HG03460 (cell line): Measurements from ENCODE around the gene C1QTNF12.
"Not testable (repeated sequence)": the region's sequence is repeated elsewhere in the genome, so short reads cannot be mapped to it uniquely, and the experiment has no call there.

Source experiments
- ATAC-seq: cut with Tn5 transposase; IDR thresholded peaks from one replicate; pipeline ENCODE4 v1.9.1; 2021; ENCODE audit not compliant: unreplicated experiment

Gene C1QTNF12

DNA sequence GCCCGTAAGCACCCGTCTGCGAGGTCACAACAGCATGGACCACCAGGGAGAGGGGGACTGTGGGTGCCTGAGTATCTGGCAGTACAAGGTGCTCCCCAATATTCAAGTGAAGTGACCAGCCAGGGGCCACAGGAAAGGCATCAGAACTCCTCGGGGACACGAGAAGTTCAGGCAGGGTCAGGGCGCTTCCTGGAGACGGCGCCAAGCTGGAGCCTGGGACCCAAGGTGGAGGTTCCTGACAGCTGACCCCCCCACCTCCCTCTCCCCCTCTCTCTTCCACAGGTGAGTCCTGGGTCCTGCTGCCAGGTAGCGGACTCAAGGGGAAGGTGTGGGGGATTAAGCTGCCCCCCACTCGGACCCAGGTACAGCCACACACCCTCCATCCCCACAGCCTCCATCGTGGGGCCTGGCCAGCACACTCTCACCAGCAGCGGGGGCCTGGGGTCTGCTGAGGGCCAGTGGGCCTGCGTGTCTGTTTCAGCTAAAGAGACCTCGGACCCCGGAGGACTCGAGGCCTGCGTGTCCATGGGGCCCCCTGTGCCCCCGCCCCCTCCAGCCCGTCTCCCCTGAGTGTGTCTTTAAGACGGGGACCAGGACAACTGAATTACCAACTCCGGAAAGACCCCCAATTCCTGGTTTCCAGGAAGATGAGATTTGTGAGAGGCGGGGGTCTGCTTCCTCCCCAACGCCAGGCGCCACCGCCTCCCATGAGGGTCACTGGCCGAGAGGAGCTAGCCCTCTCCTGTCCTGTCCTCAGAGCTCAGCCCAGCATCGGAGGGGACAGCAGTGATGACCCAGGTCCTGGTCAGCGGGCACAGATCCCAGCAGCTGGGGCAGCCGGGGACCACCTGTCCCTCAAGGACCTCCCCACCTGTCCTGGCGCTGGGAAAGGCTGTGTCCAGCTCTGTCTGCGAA, 46.3 kb downstream of the C1QTNF12 start:
- ATAC-seq = no peak

DNA sequence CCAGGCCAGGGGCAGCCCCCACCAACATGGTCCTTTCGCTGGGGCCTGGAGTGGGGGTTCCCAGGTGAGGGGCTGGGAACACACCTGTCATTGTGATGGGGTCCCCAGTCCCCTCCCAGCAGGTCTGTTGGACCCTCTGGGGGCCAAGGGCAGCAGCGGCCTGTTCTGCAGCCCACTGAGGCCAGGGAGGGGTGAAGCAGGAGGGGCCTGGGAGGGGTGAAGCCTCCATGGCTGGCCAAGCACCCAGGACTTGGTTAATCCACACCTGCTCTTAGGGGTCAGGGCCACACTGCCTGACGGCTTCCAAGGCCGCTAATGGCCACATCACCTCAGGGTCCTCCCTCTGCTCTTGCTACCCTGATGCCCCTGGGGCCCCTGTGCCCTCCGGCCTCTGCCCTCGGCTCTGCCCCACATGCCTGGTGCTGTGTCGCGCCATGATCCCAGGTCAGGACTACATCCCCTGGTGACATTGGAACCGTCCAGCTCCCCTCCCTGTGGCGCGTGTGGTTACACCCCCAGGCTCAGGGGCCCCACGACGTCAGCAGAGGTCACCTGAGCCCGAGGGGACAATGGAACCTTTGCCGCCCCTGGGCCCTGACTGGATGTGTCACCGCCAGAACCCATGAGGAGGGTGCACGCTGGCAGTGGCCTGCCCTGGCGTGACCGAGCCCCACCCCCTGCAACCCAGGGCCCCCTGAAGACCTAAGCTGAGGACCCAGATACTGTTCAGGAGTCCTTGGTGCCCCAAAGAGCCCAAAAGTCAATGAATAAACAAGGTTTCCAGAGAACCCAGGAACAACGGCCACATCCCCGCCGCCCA, 47.2 kb downstream of the C1QTNF12 start:
- ATAC-seq = no peak

DNA sequence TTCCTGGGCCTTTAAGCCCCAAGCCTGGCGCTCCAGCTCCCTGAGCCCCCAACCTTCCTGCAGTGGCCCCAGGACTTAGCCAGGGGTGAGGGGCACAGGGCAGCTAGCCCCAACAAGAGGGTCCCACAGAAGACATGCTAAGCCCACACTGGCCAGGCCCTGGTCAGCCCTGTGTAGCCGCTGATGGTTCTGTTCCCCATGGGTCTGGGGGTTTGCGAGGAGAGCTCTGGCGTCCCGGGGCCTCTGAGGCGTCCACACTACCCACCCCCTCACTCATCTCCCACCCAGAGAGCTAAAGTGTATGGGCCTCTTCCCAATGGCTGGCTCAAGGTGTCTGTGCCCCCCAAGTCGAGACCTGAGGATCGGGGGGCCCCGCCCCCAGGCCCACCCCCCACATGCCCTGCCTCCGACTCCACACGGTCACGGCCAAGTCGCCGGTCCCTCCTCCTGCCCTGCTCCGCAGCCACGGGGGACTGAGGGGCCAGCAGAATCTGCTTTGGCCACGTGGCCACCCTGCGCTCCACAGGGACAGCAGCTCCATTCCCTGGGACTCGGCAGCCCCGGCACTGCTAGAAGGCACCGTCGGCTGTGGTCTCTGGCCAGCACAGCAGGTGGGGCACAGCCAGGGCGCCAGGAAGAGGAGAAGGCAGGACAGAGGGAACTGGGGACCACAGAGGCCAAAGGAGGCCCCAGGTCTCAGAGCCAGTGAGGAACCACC, 47.9 kb downstream of the C1QTNF12 start:
- ATAC-seq = no peak

DNA sequence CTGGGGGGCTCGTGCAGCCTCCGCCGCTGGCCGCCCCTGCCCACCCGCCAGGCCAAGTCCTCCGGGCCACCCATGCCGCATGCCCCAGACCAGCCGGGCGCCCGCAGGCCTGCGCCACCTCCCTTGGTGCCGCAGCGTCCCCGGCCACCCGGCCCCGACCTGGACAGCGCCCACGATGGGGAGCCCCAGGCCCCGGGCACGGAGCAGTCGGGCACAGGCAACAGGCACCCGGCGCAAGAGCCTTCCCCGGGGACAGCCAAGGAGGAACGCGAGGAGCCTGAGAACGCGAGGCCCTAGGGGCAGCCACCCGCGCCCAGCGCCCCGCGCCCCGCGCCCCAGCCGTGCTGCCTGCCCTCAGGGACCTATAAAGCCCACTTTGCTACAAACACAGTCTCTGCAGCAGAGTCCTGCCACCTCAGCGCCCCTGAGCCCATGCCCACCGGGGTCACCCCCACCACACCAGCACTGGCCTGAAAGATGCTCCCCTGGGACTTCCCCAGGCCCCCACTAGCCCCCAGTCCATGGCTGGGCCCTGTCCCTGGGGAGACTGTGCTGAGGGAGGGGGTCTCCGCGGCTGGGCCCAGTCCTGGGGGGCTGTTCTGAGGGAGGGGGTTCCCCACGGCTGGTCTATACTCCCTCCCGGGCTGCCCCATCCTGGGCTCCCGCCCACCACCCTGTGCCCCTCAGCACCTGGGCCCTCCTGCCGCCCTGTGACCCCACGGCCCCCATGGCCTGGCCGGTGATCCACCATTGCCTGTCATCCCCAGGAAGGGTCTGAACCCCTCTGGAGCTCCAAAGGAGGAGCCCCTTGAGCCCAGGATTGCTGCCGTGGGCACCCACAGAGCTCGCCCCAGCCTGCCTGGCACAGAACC, 48.7 kb downstream of the C1QTNF12 start:
- no peak for ATAC-seq

DNA sequence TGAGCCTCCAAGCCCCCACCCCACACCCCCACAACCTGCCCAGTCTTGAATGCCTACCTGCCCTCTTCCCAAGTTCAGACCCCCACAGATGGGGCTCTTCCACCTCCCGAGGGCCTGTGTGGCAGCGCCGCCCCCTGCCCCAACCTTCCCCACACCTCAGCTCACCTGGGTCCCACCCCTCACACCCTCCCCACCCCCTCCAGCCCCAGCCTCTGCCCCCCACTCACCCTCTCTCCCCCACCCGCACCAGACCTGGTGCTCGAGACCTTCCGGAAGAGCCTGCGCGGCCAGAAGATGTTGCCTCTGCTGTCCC, 49.4 kb downstream of the C1QTNF12 start:
- ATAC-seq = no peak

DNA sequence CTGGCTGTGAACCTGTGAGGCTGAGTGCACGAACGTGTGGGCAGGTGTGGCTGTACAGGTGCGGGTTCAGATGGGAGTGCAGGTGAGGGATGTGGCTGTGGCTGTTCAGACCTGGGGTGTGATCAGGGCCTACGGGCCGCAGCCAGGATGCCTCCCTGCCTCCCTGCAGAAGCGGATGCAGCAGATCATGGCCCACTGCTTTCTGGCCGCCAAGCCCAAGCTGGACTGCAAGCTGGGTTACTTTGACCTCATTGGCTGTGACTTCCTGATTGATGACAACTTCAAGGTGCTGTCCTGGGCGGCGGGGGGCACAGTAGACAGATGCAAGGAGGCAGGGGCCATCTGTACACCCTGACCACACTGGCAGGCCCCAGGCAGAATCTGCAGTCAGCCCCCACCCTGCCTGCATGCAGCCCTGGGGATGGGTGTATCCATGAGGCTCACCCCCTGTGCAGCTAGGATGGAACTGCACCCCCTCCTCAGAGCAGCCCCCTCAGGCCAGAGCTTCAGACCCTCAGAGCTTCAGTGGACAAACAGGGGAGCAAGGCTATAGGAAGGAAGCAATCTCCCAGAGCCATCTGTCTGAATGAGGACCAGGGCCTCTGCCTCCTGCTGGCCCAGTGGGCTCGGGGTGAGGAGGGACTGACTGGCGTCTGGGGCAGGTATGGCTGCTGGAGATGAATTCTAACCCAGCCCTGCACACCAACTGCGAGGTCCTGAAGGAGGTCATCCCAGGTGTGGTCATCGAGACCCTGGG, 49.9 kb downstream of the C1QTNF12 start:
- ATAC-seq = no peak

DNA sequence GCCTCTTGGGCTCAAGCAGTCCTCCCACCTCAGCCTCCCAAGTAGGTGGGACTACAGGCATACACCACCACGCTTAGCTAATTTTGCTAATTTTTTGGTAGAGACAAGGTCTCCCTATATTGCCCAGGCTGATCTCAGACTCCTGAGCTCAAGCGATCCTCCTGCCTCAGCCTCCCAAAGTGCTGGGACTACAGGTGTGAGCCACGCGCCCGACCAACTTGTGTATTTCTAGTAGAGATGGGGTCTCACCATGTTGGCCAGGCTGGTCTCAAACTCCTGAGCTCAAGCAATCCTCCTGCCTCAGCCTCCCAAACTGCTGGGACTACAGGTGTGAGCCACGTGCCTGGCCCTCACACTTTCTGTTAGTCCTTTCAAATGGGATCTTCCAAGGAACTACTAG, 50.8 kb downstream of the C1QTNF12 start:
- not testable (repeated sequence) for ATAC-seq

DNA sequence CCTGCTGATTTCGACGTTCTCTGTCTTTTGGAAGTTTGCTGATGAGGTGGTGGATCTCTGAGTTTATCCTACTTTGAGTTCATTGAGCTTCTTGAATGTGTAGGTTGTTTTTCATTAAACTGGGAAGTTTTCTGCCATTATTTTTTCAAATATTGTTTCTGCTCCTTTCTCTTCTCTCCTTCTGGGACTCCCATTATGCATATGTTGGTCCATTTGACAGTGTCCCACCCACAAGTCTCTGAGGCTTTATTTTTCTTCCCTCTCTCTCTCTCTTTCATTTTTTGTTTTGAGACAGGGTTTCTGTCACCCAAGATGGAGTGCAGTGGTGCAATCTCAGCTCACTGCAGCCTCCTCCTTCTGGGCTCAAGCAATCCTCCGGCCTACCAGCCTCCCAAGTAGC, 51.8 kb downstream of the C1QTNF12 start:
- ATAC-seq = no peak
